ENCODE data around the gene SLC38A5. TPM values are rescaled to one million over a fixed set of nuclear protein-coding genes. Genes with fewer than 3 reads are reported as not detected.
"Not testable (repeated sequence)": the region's sequence is repeated elsewhere in the genome, so short reads cannot be mapped to it uniquely, and the experiment has no call there.

Gene SLC38A5
- 10 to 100 TPM; 21.2 to 70.7 TPM for total RNA-seq
- 10 to 100 TPM; 33.5 to 68.9 (median 38.6) TPM for polyA plus RNA-seq (ENCODE audit: insufficient read length in 6 of 6)
- long read RNA-seq, donor 1, partial matches to known transcripts: 5 of 11 reads
- long read RNA-seq, donor 1, other reads (novel, unspliced or antisense): 0 of 11 reads
- long read RNA-seq, donor 2, partial matches to known transcripts: 0 of 5 reads
- long read RNA-seq, donor 2, other reads (novel, unspliced or antisense): 0 of 5 reads
- long read RNA-seq, donor 3, partial matches to known transcripts: 0 of 3 reads
- long read RNA-seq, donor 3, other reads (novel, unspliced or antisense): 0 of 3 reads
- long read RNA-seq, donor 4, partial matches to known transcripts: 0 of 8 reads
- long read RNA-seq, donor 4, other reads (novel, unspliced or antisense): 6 of 8 reads
- long read RNA-seq, donor 5, partial matches to known transcripts: 0 of 2 reads
- long read RNA-seq, donor 5, other reads (novel, unspliced or antisense): 0 of 2 reads
- long read RNA-seq, donor 6, partial matches to known transcripts: 0 of 1 reads
- long read RNA-seq, donor 6, other reads (novel, unspliced or antisense): 0 of 1 reads
- long read RNA-seq, donor 7: 0 reads
- long read RNA-seq, donor 8, partial matches to known transcripts: 0 of 9 reads
- long read RNA-seq, donor 8, other reads (novel, unspliced or antisense): 0 of 9 reads
- long read RNA-seq, donor 9: 0 reads
- long read RNA-seq, donor 10, transcript SLC38A5-210 (16 exons, 2,659 nt): major isoform, 7 of 35 reads
- long read RNA-seq, donor 10, partial matches to known transcripts: 5 of 35 reads
- long read RNA-seq, donor 10, other reads (novel, unspliced or antisense): 20 of 35 reads
- long read RNA-seq, donor 11, transcript SLC38A5-213 (17 exons, 1,993 nt): major isoform, 5 of 154 reads
- long read RNA-seq, donor 11, partial matches to known transcripts: 85 of 154 reads
- long read RNA-seq, donor 11, other reads (novel, unspliced or antisense): 57 of 154 reads
- long read RNA-seq, donor 12, partial matches to known transcripts: 20 of 24 reads
- long read RNA-seq, donor 12, other reads (novel, unspliced or antisense): 0 of 24 reads

GRCh38 chrX:48470110-48470832, at the start of gene SLC38A5:
TSS of gene SLC38A5 (minus strand) at chrX:48470260. CDS start at chrX:48467924, 2,336 bp downstream.
- no peak within 1 kb of the TSS for H3K27ac ChIP-seq
- peak within 1 kb of the TSS; percentile 9 to 35 for H3K4me3 ChIP-seq
- no peak for TF ChIP-seq CTCF (IDR thresholded peaks at IDR 0.05)
- H3K36me3 ChIP-seq: no peaks in the 10 kb centered on the region
- H3K27me3 ChIP-seq: no peaks in the 10 kb centered on the region
- DNase-seq: no peak
- H3K4me1 ChIP-seq: no peaks in the 10 kb centered on the region
- ATAC-seq: no peak
- intact Hi-C loops (cut with DNase I): no loop called here
- no peaks in the 10 kb centered on the region for H3K9me3 ChIP-seq

DNA sequence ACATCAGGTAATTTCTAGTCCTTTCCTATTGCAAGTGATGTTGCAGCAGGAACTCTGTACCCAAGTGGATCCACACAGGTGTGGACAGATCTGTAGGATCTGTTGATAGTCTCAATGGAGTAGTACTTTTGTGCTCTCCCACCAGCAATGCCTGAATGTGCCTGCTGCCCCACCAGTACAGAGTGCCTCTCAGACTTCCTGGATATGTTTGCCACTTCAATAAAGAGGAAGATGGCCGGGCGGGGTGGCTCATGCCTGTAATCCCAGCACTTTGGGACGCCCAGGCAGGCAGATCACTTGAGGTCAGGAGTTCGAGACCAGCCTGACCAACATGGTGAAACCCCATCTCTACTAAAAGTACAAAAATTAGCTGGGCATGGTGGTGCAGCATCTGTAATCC, 49.4 kb upstream of the SLC38A5 start:
- peaks cover 0 to 10% of the 10 kb centered on the region in 2 donors for H3K4me1 ChIP-seq
- H3K36me3 ChIP-seq; intact Hi-C loops (cut with DNase I); ATAC-seq; H3K9me3 ChIP-seq; DNase-seq; H3K27me3 ChIP-seq; H3K27ac ChIP-seq; H3K4me3 ChIP-seq: not testable (repeated sequence)

DNA sequence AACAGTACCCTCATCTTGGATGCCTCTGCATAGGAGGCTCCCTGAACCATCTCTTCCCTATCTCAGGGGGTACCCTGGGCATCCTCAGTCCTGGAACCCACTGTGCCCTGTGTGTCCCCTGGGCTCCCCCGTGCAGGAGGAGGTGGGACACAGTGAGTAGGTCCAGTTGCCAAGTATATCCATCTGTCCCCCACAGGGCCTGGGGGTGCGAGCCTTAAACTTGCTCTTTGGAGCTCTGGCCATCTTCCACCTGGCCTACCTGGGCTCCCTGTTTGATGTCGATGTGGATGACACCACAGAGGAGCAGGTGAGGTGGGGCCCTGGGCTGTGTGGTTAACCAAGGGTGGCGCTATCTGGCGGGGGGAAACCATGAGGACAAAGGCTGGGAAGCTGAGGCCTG, 46.9 kb upstream of the SLC38A5 start:
- no peaks in the 10 kb centered on the region for H3K36me3 ChIP-seq
- H3K4me3 ChIP-seq: no peak overlapping the region
- ATAC-seq (no peak), DNase-seq (no peak)
- intact Hi-C loops (cut with DNase I): no loop called here
- no peak overlapping the region for H3K27ac ChIP-seq
- H3K9me3 ChIP-seq: no peaks in the 10 kb centered on the region
- no peaks in the 10 kb centered on the region for H3K4me1 ChIP-seq
- H3K27me3 ChIP-seq: no peaks in the 10 kb centered on the region
- no peak for TF ChIP-seq CTCF (IDR thresholded peaks at IDR 0.05)

GRCh38 chrX:48516285-48516684, 46.2 kb upstream of the SLC38A5 start:
- no peak for TF ChIP-seq CTCF (IDR thresholded peaks at IDR 0.05)
- intact Hi-C loops (cut with DNase I): no loop called here
- no peak overlapping the region for H3K27ac ChIP-seq

DNA sequence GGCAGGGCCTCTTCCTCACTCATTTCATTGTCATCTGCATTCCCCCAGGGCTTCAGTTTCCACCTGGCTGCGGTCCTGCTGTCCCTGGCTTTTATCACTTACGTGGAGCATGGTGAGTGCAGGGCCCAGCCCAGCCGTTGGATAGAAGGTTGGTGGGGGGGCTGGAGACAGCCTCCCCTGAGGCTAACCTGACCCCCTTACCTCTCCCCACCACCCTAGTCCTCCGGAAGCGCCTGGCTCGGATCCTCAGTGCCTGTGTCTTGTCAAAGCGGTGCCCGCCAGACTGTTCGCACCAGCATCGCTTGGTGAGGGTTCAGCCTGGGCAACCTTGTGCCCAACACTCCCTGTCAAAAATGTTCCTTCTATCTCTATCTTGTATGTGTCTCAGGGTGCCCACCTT, 45.8 kb upstream of the SLC38A5 start:
- intact Hi-C loops (cut with DNase I): no loop called here
- no peak for TF ChIP-seq CTCF (IDR thresholded peaks at IDR 0.05)
- no peaks in the 10 kb centered on the region for H3K9me3 ChIP-seq

More at GRCh38 chrX:48516285-48516684, 46.2 kb upstream of the SLC38A5 start:
- ATAC-seq: no peak
- no peak for DNase-seq
- Histone ChIP-seq H3K9me3 (no peaks in the 10 kb centered on the region), H3K27me3 (no peaks in the 10 kb centered on the region), H3K36me3 (no peaks in the 10 kb centered on the region), H3K4me1 (no peaks in the 10 kb centered on the region), H3K4me3 (no peak overlapping the region)

More for the DNA sequence above, 45.8 kb upstream of the SLC38A5 start:
- no peak for DNase-seq
- ATAC-seq: no peak
- no peaks in the 10 kb centered on the region for H3K27me3 ChIP-seq
- no peak overlapping the region for H3K4me3 ChIP-seq
- no peak overlapping the region for H3K27ac ChIP-seq
- H3K36me3 ChIP-seq: no peaks in the 10 kb centered on the region
- no peaks in the 10 kb centered on the region for H3K4me1 ChIP-seq
